Spleen (tissue), 11 donors: Measurements from ENCODE around the gene GRM8. TPM values are rescaled to one million over a fixed set of nuclear protein-coding genes. Genes with fewer than 3 reads are reported as not detected.

Source experiments
- DNase-seq: peaks from one replicate; pipeline ENCODE4 v3.0.0-alpha.2; 2020
- H3K27ac ChIP-seq, 8 donors: fragments of 200-600 bp; sonication (generic) in 7 of 8; 1 replicate in 4 of 8; 2 replicates in 4 of 8; pipeline versions ENCODE4 v1.5.0 to v1.8.0; 2016 to 2021; ENCODE audit warnings: inconsistent platforms in 4 of 8, mild to moderate bottlenecking in 4 of 8, moderate library complexity in 1 of 8
- H3K27me3 ChIP-seq, 7 donors: fragments of 200-600 bp; sonication (generic) in 6 of 7; replicated peaks in 1 of 7; 1 replicate in 4 of 7; 2 replicates in 3 of 7; pipeline versions ENCODE4 v1.5.0 to v1.8.0; 2016 to 2021; ENCODE audit warnings: inconsistent platforms in 3 of 7, mild to moderate bottlenecking in 1 of 7
- H3K36me3 ChIP-seq, 6 donors: fragments of 200-600 bp; sonication (generic) in 5 of 6; 1 replicate in 4 of 6; 2 replicates in 2 of 6; pipeline versions ENCODE4 v1.5.0 to v1.8.0; 2016 to 2021; ENCODE audit warnings: inconsistent platforms in 2 of 6
- H3K4me1 ChIP-seq, 6 donors: fragments of 200-600 bp; sonication (generic) in 5 of 6; 1 replicate in 3 of 6; 2 replicates in 3 of 6; pipeline versions ENCODE4 v1.5.0 to v1.8.0; 2016 to 2021; ENCODE audit warnings: inconsistent platforms in 3 of 6
- H3K4me3 ChIP-seq, 8 donors: fragments of 200-600 bp; sonication (generic) in 7 of 8; 1 replicate in 4 of 8; 2 replicates in 4 of 8; pipeline versions ENCODE4 v1.5.0 to v1.8.0; 2016 to 2021; ENCODE audit warnings: inconsistent platforms in 4 of 8, mild to moderate bottlenecking in 4 of 8, moderate library complexity in 2 of 8
- H3K9me3 ChIP-seq, 8 donors: fragments of 200-600 bp; sonication (generic) in 7 of 8; 1 replicate in 4 of 8; 2 replicates in 4 of 8; pipeline versions ENCODE4 v1.5.0 to v1.8.0; 2016 to 2021; ENCODE audit warnings: inconsistent platforms in 4 of 8
- CTCF ChIP-seq, 11 experiments: fragments of 200-600 bp in 7 of 11; fragments of 450-650 bp in 4 of 11; sonication (generic) in 4 of 11; IDR thresholded peaks in 8 of 11; conservative IDR thresholded peaks in 3 of 11; 1 replicate in 7 of 11; 2 replicates in 4 of 11; pipeline versions ENCODE4 v1.4.0 to v1.8.0; 2016 to 2021; ENCODE audit warnings: antibody characterized with exemption in 11 of 11, inconsistent platforms in 4 of 11, mild to moderate bottlenecking in 1 of 11
- POLR2A ChIP-seq, 3 donors: fragments of 450-650 bp; IDR thresholded peaks; one replicate each; pipeline ENCODE4 v1.5.1; 2017; ENCODE audit warnings: antibody characterized with exemption in 3 of 3, mild to moderate bottlenecking in 1 of 3
- POLR2AphosphoS5 ChIP-seq, 3 donors: sonication (generic); formaldehyde crosslinking; IDR thresholded peaks; one replicate each; pipeline ENCODE4 v1.5.1; 2017; ENCODE audit warnings: antibody characterized with exemption in 3 of 3
- WGBS, 5 donors: extraction: QIAGEN DNeasy Blood & Tissue Kit in 3 of 5; methylation state at CpG; one replicate each; pipeline versions ENCODE4 v1.1.5 to v1.1.7; 2013 to 2018; 5-methylcytosine and 5-hydroxymethylcytosine counted together
- intact Hi-C: fragments of 100-400 bp; cut with DNase I; formaldehyde crosslinking; loops from one replicate; pipeline ENCODE4 v1.15.0; 2023; ENCODE audit warnings: low total_unique reads
- polyA plus RNA-seq, 3 donors: library from polyadenylated mRNA; stranded (reverse); fragments of 200-250 nt; gene quantifications; one replicate each; pipeline ENCODE4 v1.2.1, GENCODE V29; 2013
- total RNA-seq, 7 donors: library from RNA; depleted of rRNA in 3 of 7; stranded (reverse); fragments of >200 nt in 3 of 7; fragmentation: NEBNext Ultra II Directional in 4 of 7; extraction: Animal tissue kit (Norgen Biotek cat#: 25700) in 4 of 7; gene quantifications; one replicate each; pipeline versions ENCODE4 v1.1.0 to v1.2.1, GENCODE V29; 2016 to 2021
- donor health status: healthy with polysubstance abuse.
- donor health status: DM: no; HTN: no; CAD: no; lungs with moderate emphysema.
- donor health status: DM: no; HTN: no; CAD: no.
- donor health status: Bipolar disorder and iron deficiency.
- donor health status: healthy.
- donor health status: DM: no; HTN: no; CAD: no.
- donor health status: DM: yes; HTN: yes; CAD: no.

The GRM8 gene
- total and polyA plus RNA-seq, 10 donors, result 0.30 to 0.60 TPM; not detected in 8

DNA sequence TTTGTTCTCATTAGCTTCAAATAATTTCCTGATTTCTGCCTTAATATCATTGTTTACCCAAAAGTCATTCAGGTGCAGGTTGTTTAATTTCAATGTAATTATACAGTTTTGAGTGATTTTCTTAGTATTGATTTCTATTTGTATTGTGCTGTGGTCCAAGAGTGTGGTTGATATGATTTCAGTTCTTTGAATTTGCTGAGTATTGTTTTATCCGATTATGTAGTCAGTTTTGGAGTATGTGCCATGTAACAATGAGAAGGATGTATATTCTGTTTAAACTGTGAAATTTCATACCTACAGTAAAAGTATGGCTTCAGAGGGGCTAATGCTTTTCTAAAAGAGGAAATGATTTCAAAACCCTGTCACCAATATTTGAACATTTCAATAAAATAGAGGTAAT is 17.4 kb upstream of the GRM8 start:
- no peak for DNase-seq
- 86 to 100% (median 92%) methylated on average over 1 of the region's 1 CpG for WGBS, 5 donors
- Histone ChIP-seq H3K9me3 (no peaks in the 10 kb centered on the region), H3K36me3 (no peaks in the 10 kb centered on the region), H3K4me1 (no peaks in the 10 kb centered on the region), H3K27me3 (peaks cover 0 to 48% (median 0%) of the 10 kb centered on the region in 7 donors), H3K4me3 (no peak overlapping the region), H3K27ac (no peak overlapping the region)
- intact Hi-C loops, result no loop called here
- no peak for TF ChIP-seq CTCF (IDR thresholded peaks at IDR 0.05 in 8 of 11, conservative IDR thresholded peaks at IDR 0.05 in 3 of 11)
- no peak for TF ChIP-seq POLR2AphosphoS5 (IDR thresholded peaks at IDR 0.05)
- TF ChIP-seq POLR2A (IDR thresholded peaks at IDR 0.05), result no peak

- 73 to 90% (median 78%) methylated on average over 1 of the region's 1 CpG for WGBS, 5 donors
- H3K9me3 ChIP-seq, result no peaks in the 10 kb centered on the region
- H3K4me1 ChIP-seq, result no peaks in the 10 kb centered on the region
- intact Hi-C loops, result no loop called here
- no peak overlapping the region for H3K4me3 ChIP-seq
- H3K27ac ChIP-seq, result no peak overlapping the region
- H3K36me3 ChIP-seq, result no peaks in the 10 kb centered on the region
- DNase-seq, result no peak
- peaks cover 0 to 20% (median 4%) of the 10 kb centered on the region in 7 donors for H3K27me3 ChIP-seq
- TF ChIP-seq POLR2A (IDR thresholded peaks at IDR 0.05) (no peak), CTCF (IDR thresholded peaks at IDR 0.05 in 8 of 11, conservative IDR thresholded peaks at IDR 0.05 in 3 of 11) (no peak), POLR2AphosphoS5 (IDR thresholded peaks at IDR 0.05) (no peak)
Observed at GRCh38 chr7:127266047-127266446, 13.3 kb upstream of the GRM8 start.

DNA sequence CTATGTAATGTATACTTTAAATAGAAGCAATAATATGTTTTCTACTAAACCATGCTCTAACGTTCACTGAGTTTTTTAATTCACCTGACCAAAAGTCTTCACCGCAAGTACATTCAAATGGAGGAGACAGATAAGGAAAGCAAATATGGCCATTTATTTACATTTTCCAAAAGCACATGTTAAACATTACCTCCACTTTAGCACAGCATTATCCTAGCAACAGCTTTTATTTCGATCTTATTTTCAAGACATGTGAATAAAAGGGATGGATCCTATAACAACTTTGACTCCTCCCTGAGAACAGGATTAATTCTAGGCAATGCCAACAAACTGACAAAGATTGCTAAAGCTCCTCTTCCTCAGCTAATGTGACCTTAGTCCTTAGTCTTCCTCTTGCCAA is 11.5 kb upstream of the GRM8 start:
- Histone ChIP-seq H3K4me1 (no peaks in the 10 kb centered on the region), H3K36me3 (no peaks in the 10 kb centered on the region)
- DNase-seq, result no peak

DNA sequence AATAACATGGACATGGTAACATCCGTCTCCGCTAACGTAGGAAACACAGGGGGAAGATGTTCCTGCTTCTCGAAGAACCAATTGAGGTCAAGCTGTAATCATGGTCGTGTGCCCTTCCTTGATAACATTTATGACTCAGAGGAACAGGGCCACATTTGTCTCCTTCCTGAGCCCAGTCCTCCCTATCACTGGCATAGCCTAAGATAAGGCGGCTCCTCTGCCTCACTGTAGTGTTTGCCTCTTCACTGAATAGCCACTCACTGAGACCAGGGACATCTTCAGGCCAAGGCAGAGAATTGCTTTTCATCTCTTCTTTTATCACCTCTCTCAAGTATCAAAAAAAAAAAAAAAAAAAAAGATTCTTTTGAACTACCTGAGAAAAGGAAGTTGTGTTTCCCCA is 5.4 kb upstream of the GRM8 start:
- H3K4me3 ChIP-seq, result no peak overlapping the region
- no peak for TF ChIP-seq POLR2AphosphoS5 (IDR thresholded peaks at IDR 0.05)
- no peak for TF ChIP-seq CTCF (IDR thresholded peaks at IDR 0.05 in 8 of 11, conservative IDR thresholded peaks at IDR 0.05 in 3 of 11)
- TF ChIP-seq POLR2A (IDR thresholded peaks at IDR 0.05), result no peak
- H3K4me1 ChIP-seq, result peaks cover 0 to 12% (median 6%) of the 10 kb centered on the region in 6 donors
- no peaks in the 10 kb centered on the region for H3K9me3 ChIP-seq
- H3K27ac ChIP-seq, result no peak overlapping the region
- WGBS, 5 donors, result 57 to 63% (median 60%) methylated on average over 6 of the region's 6 CpGs
- H3K27me3 ChIP-seq, result peaks cover 0 to 59% (median 17%) of the 10 kb centered on the region in 7 donors
- DNase-seq, result no peak
- intact Hi-C loops, result no loop called here
- no peaks in the 10 kb centered on the region for H3K36me3 ChIP-seq

More for the DNA sequence above, 11.5 kb upstream of the GRM8 start:
- 88 to 96% (median 90%) methylated on average over 3 of the region's 3 CpGs for WGBS, 5 donors
- Histone ChIP-seq H3K4me3 (no peak overlapping the region), H3K27me3 (peaks cover 0 to 8% (median 2%) of the 10 kb centered on the region in 7 donors), H3K27ac (no peak overlapping the region), H3K9me3 (no peaks in the 10 kb centered on the region)
- intact Hi-C loops, result no loop called here
- TF ChIP-seq POLR2AphosphoS5 (IDR thresholded peaks at IDR 0.05), result no peak
- TF ChIP-seq CTCF (IDR thresholded peaks at IDR 0.05 in 8 of 11, conservative IDR thresholded peaks at IDR 0.05 in 3 of 11), result no peak
- TF ChIP-seq POLR2A (IDR thresholded peaks at IDR 0.05), result no peak
